Measurements from ENCODE around the gene DNAJC5G. TPM values are rescaled to one million over a fixed set of nuclear protein-coding genes. Genes with fewer than 3 reads are reported as not detected.

DNAJC5G gene
- total and polyA plus RNA-seq, 2 donors (not counting 1 experiment from before 2014, with no cell fraction given) = not detected

GRCh38 chr2:27255187-27255586 is 20.0 kb upstream of the DNAJC5G start:
- Mint-ChIP-seq H3K9me3 (ENCODE audit: insufficient read depth) (no peaks in the 10 kb centered on the region), H3K4me3 (no peak overlapping the region), H3K27ac (no peak overlapping the region), H3K27me3 (peaks cover 64% of the 10 kb centered on the region), H3K4me1 (no peaks in the 10 kb centered on the region)
- 79% methylated on average over 12 of the region's 13 CpGs for WGBS (ENCODE audit: insufficient coverage)
- Histone ChIP-seq H2AFZ (ENCODE audit: insufficient read depth, low read depth, low read length, poor library complexity, severe bottlenecking) (no peak overlapping the region), H3K4me3 (ENCODE audit: control extremely low read depth in 1 of 5, extremely low read depth in 1 of 5, insufficient read depth in 1 of 5, low read depth in 2 of 5, low read length in 4 of 5) (no peak overlapping the region), H3K4me2 (replicated peaks; ENCODE audit: low read depth, low read length, poor library complexity, severe bottlenecking) (no peak overlapping the region), H4K20me1 (ENCODE audit: control insufficient read depth, insufficient read depth, low read length, poor library complexity, severe bottlenecking) (no peaks in the 10 kb centered on the region), H3K27me3 (replicated peaks in 1 of 4; ENCODE audit: control extremely low read depth in 1 of 4, control insufficient read depth in 3 of 4, insufficient read depth in 4 of 4, low read length in 3 of 4) (peaks cover 0 to 62% (median 16%) of the 10 kb centered on the region in 4 experiments), H3K4me1 (ENCODE audit: control insufficient read depth in 2 of 2, insufficient read depth in 2 of 2, low read length in 2 of 2) (peaks cover 0 to 3% of the 10 kb centered on the region in 2 donors), H3K27ac (ENCODE audit: low read length in 2 of 2) (no peak overlapping the region), H3K9ac (ENCODE audit: low read length) (no peak overlapping the region), H3K36me3 (replicated peaks in 1 of 2; ENCODE audit: control extremely low read depth in 1 of 2, control insufficient read depth in 1 of 2, extremely low read depth in 1 of 2, insufficient read depth in 2 of 2, low read length in 1 of 2) (no peaks in the 10 kb centered on the region), H3K79me2 (ENCODE audit: control insufficient read depth, insufficient read depth, low read length) (no peaks in the 10 kb centered on the region), H3K9me3 (ENCODE audit: control extremely low read depth in 1 of 3, control insufficient read depth in 2 of 3, insufficient read depth in 1 of 3, low read length in 2 of 3) (peaks cover 0 to 6% (median 0%) of the 10 kb centered on the region in 3 donors)
- ChIA-PET CTCF (no interaction called here), POLR2A (no interaction called here)
- TF ChIP-seq EZH2 (IDR thresholded peaks at IDR 0.05; ENCODE audit: borderline replicate concordance, insufficient read depth, low read depth, low read length, poor library complexity, severe bottlenecking) (no peak), CTCF (IDR thresholded peaks at IDR 0.05) (no peak)
- intact Hi-C loops (cut with micrococcal nuclease) = no loop called here
- ATAC-seq (ENCODE audit: low read depth) (no peak), DNase-seq (no peak)

- H4K20me1 ChIP-seq (ENCODE audit: control insufficient read depth, insufficient read depth, low read length, poor library complexity, severe bottlenecking) = no peaks in the 10 kb centered on the region
- peaks cover 0 to 4% (median 0%) of the 10 kb centered on the region in 3 donors for H3K9me3 ChIP-seq (ENCODE audit: control extremely low read depth in 1 of 3, control insufficient read depth in 2 of 3, insufficient read depth in 1 of 3, low read length in 2 of 3)
- H3K4me1 ChIP-seq (ENCODE audit: control insufficient read depth in 2 of 2, insufficient read depth in 2 of 2, low read length in 2 of 2) = no peaks in the 10 kb centered on the region
- H3K9me3 Mint-ChIP-seq (ENCODE audit: insufficient read depth) = no peaks in the 10 kb centered on the region
- H3K36me3 ChIP-seq (replicated peaks in 1 of 2; ENCODE audit: control extremely low read depth in 1 of 2, control insufficient read depth in 1 of 2, extremely low read depth in 1 of 2, insufficient read depth in 2 of 2, low read length in 1 of 2) = no peaks in the 10 kb centered on the region
- DNase-seq (no peak), ATAC-seq (ENCODE audit: low read depth) (no peak)
- 38% methylated on average over 1 of the region's 1 CpG for WGBS (ENCODE audit: insufficient coverage)
- TF ChIP-seq CTCF (IDR thresholded peaks at IDR 0.05) (no peak), EZH2 (IDR thresholded peaks at IDR 0.05; ENCODE audit: borderline replicate concordance, insufficient read depth, low read depth, low read length, poor library complexity, severe bottlenecking) (no peak)
- peaks cover 69% of the 10 kb centered on the region for H3K27me3 Mint-ChIP-seq
- no peak overlapping the region for H3K4me2 ChIP-seq (replicated peaks; ENCODE audit: low read depth, low read length, poor library complexity, severe bottlenecking)
- H3K27ac ChIP-seq (ENCODE audit: low read length in 2 of 2) = no peak overlapping the region
- H3K4me3 Mint-ChIP-seq = no peak overlapping the region
- no peak overlapping the region for H3K4me3 ChIP-seq (ENCODE audit: control extremely low read depth in 1 of 5, extremely low read depth in 1 of 5, insufficient read depth in 1 of 5, low read depth in 2 of 5, low read length in 4 of 5)
- no peak overlapping the region for H2AFZ ChIP-seq (ENCODE audit: insufficient read depth, low read depth, low read length, poor library complexity, severe bottlenecking)
- ChIA-PET CTCF (no interaction called here), POLR2A (no interaction called here)
- no peaks in the 10 kb centered on the region for H3K4me1 Mint-ChIP-seq
- H3K27me3 ChIP-seq (replicated peaks in 1 of 4; ENCODE audit: control extremely low read depth in 1 of 4, control insufficient read depth in 3 of 4, insufficient read depth in 4 of 4, low read length in 3 of 4) = peaks cover 0 to 65% (median 16%) of the 10 kb centered on the region in 4 experiments
- no peak overlapping the region for H3K9ac ChIP-seq (ENCODE audit: low read length)
- no peak overlapping the region for H3K27ac Mint-ChIP-seq
- intact Hi-C loops (cut with micrococcal nuclease) = no loop called here
- H3K79me2 ChIP-seq (ENCODE audit: control insufficient read depth, insufficient read depth, low read length) = no peaks in the 10 kb centered on the region
Observed at GRCh38 chr2:27255660-27256059, 19.6 kb upstream of the DNAJC5G start.

All from B cell (primary cell).